ENCODE data around the gene TSC1.

Gene TSC1

DNA sequence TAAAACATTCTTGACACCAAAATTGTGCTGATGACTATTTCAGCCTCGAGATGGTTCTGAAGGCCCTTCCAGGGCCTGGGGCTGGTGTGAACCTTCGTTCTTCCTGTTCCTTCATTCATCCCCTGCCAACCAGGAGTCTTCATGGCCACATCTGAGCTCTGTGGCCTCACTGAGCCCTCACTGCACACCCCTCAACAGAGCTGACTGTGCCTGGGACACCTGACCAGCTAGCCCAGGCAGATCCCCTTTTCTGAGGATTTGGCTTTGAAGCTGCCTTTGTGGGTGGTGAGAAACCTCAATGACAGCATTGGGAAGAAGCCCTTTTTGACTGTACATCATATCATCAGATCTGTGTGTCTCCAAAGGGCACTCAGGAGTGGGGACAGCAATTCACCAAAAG, 80.1 kb downstream of the TSC1 start:
- no peak for DNase-seq (ENCODE audit: low read depth in 2 of 3, low spot score in 1 of 3)

DNA sequence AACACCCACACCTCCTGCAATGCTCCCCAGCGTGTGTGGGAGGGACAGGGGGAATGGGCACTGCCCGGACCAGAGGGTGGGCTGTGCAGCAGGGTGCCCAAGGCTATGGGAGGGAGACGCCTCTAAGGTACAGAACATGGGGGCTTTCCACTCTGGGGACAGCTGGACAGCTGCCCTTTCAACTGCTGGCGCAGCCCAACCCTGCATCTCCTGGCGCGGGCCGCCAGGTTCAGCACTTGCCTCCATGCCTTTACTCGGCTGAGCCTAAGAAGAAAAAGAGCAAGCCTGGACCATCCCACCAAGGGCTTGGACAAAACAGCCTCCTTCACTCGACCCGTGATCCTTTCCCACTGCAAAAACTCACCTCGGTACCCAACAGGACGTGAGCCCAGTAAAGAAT, 81.3 kb downstream of the TSC1 start:
- DNase-seq (ENCODE audit: low read depth in 2 of 3, low spot score in 1 of 3), result no peak

DNA sequence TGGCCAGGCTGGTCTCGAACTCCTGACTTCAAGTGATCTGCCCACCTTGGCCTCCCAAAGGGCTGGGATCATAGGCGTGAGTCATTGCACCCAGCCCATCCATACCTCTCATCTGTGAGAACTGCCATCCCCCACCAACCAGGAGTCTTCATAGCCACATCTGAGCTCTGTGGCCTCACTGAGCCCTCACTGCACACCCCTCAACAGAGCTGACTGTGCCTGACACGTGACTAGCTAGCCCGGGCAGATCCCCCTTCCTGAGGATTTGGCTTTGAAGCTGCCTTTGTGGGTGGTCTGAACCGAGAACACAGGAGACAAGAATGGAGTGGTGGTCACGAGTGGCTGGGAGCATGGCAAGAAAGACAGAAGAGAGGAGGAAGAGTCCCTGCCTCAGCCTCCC, 81.9 kb downstream of the TSC1 start:
- DNase-seq (ENCODE audit: low read depth in 2 of 3, low spot score in 1 of 3), result no peak

DNA sequence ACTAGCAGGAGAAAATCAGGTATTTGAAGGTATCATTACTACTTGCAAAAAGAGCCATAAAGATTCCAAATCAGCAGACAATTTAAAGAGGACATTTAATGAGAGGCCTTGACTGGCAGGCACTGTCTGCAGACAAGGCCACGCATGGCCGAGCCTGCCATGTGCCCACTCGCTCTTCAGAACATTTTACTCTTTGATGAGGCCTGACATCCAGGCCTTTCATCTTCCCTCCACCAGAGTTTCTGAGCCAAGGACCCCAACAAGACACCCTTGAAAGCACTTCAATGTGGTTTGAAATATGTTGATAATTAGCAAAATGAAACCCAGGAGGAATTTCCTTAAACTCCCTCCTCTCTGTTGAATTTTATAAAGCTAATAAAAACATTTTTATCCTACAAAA, 82.8 kb downstream of the TSC1 start:
- DNase-seq (ENCODE audit: low read depth in 2 of 3, low spot score in 1 of 3), result no peak

DNA sequence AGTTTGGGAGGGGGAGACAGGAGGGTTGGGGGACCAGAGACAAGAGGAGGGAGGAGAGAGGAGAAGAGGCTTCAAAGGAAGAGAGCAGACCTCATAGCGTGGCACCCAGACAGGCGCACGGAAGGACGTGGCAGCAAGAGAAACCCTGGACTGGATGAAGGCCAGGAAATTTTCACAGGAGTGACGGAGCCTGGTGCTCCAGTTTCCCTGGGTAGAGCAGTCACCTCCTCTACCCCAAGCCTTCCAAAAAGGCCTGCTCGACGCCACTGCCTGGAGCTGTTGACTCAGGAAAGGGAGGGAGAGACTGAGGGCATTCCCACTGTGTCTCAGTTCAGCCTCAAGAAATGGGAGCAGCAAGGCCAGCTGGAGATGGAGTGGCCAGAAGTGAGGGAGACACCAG, 85.7 kb downstream of the TSC1 start:
- DNase-seq (ENCODE audit: low read depth in 2 of 3, low spot score in 1 of 3), result no peak

DNA sequence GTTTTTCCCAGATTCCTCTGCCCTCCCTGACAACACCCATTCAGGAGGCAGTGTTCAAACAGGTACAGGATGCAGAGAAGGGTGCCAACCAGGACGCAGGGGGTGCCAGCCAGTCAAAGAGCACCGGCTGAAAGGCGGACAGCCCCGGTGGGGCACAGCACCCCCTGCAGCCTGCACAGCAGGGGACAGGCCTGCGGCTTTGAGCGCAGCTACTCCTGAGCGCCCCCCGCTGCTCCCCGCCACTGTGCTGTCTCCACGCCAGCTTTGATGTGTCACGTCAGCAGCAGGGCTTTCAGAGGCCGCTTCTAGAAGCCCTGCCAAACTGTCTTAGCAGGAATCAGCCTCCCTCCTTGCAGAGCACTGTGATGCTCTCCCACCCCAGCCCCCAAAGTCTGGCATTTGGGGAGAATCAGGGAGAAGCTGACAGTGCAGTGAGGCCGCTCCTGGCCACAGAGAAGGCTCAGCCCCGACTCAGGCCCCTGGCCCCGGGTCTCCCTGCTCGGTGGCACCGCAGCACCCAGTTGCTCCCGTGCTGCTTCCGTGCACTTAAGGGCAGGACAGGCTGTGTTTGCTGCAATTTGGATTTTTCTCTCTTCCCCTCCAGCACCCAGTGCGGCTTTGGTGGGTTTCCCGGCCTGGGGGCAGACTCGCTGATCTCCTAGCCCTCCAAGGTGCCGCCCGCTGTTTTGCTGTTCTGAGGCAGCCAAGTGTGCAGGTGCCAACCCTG, 86.6 kb downstream of the TSC1 start:
- no peak for DNase-seq (ENCODE audit: low read depth in 2 of 3, low spot score in 1 of 3)

DNA sequence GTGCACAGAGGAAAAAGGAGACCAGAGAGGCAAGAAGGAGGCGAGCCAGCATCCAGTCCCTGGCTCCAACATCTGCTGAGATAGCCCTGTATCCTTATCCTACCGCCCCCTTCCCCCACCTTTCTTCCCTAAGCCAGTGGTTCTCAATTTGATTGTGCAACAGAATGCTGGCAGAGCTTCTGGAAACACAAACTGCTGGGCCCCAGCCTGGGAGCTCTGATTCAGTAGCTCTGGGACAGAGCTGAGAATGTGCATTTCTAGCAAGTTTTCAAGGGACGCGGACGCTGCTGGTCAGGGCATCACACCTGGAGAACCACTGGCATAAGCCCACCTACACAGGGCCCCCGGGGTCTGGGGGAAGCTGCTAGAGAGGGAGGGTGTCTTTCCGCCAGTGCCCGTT, 87.4 kb downstream of the TSC1 start:
- no peak for DNase-seq (ENCODE audit: low read depth in 2 of 3, low spot score in 1 of 3)

DNA sequence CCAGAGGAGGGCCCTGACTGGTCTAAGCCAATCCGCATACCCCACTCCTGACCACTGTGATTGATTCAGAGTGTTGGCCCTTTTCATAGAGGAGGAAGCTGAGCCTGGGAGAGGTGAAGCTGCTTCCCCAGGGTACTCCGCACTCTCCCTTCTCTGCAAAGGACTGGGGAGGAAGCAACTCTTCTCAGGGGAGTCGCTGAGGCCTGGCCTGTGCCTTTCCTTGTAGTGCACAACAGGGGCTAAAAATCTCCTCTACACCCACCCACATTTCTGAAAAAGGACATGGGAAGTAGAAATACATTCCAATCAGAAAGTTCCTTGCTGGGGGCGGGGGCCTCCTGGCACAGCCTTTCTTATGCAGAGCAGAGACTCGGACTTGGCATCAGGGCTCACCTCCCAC, 88.5 kb downstream of the TSC1 start:
- no peak for DNase-seq (ENCODE audit: low read depth in 2 of 3, low spot score in 1 of 3)

DNA sequence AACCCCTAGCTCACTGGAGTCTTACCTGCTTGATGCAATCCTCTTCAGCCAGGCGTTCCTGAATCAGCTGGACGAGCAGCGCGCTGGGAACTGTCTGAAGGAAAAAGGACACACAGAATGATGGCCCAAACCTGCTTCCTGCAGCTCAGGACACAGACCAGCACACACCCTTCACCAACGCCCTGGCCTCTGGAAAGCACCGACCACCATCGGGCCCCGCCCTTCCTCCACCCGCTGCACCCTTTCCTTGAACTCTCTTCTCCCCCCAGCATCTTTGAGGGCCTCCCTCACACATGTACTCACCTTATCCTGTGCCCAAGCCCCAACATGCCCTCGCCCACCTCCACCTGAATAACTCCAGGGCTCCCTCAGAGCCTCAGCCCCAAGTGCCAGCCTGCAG, 89.6 kb downstream of the TSC1 start:
- DNase-seq (ENCODE audit: low read depth in 2 of 3, low spot score in 1 of 3), result no peak

DNA sequence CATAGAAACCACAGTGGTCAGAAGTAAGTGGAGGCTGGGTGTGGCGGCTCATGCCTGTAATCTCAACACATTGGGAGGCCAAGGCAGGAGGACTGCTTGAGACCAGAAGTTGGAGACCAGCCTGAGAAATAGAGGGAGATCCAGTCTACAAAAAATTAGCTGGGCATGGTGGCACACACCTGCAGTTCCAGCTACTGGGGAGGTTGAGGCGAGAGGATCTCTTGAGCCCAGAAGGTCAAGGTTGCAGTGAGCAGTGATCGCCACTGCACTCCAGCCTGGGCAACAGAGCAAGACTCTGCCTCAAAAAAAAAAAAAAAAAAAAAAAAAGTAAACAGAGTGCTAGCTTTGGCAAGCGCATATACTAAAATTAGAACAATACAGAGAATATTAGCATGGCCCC, 90.9 kb downstream of the TSC1 start:
- no peak for DNase-seq (ENCODE audit: low read depth in 2 of 3, low spot score in 1 of 3)

DNA sequence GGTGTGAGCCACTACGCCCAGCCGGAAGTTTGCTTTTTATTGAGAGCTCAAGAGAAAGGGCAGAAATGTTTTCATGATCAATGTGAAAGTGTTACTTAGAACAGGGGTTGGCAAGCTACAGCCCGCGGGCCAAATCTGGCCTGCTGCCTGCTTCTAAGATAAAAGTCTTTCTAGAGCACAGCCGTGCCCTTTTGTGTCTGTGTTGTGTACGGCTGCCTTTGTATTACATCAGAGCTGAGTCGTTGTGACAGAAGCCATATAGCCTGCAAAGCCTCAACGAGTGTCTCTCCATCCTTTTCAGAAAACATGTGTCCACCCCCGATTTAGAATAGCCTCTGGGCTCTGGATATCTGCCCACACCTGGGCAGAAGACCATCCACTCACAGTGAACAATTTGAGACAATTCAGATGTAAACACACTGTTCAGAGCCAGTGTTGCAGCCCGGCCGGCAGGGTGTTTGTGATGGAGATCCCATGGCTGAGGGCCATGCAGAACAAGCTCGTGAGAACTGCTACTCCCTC, 95.2 kb downstream of the TSC1 start:
- no peak for DNase-seq (ENCODE audit: low read depth in 2 of 3, low spot score in 1 of 3)

DNA sequence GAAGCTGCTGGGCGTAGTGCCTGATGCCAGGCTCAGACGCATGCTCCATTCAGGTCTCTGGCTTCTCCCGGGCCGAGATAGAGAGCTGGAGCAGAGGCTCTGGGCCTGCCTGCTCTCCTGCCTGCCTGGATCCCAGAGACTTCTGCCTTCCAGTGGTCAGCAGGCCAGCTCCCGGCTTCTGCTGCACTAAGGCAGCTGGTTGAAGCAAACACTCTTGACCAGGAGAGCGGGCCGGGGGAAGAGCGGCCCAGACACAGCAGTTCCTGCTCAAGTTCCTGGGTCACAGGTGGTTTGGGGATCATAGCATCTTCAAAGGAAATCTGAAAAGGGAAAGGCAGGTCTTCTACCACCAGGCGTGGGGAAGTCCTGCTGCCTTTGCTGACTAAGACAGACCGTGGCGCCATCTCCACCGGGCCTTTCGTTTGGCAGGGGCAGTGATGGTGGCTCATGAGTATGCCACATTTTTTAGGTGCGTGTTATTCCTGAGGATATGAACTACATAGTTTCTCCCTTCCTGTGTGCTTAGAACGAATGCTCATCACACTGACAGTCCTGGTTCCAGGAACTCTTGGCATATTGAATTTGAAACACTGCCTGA, 97.4 kb downstream of the TSC1 start:
- no peak for DNase-seq (ENCODE audit: low read depth in 2 of 3, low spot score in 1 of 3)

DNA sequence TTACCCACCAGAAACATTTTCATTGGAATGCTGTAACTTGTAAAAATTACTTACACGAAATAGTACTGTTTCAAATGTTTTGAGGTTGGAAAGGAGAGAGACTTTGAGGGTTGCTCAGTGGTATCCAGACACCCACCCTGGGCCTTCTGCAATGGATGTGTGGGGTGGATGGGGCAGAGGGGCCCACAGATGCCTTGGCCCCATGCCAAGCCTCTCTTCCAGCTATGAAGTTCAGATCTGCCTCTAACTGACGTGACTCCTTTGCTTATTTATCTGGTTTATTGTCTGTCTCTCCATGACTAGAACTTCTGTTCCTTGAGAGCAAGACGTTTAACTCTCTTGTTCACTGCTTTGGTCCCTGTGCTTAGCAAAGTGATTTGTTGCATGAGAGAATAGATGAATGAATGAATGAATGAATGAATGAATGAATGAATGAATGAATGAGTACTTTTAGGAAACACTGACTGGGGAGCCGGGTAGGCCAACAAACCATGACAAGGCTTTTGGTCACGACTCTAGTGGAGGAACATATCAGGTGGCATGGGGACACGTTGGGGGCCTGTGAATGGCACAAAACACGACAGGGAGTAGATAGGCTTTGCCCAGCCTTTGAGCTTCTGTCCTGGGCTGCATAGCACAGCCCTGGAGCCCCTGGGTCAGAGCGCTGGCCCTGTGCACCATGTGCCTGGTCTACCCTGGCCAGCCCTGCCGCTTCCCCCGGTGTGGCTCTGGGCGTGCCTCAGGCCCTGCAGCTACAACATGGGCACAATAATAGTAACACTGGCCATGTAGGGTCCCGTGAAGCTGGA, 98.1 kb downstream of the TSC1 start:
- DNase-seq (ENCODE audit: low read depth in 2 of 3, low spot score in 1 of 3), result no peak

DNA sequence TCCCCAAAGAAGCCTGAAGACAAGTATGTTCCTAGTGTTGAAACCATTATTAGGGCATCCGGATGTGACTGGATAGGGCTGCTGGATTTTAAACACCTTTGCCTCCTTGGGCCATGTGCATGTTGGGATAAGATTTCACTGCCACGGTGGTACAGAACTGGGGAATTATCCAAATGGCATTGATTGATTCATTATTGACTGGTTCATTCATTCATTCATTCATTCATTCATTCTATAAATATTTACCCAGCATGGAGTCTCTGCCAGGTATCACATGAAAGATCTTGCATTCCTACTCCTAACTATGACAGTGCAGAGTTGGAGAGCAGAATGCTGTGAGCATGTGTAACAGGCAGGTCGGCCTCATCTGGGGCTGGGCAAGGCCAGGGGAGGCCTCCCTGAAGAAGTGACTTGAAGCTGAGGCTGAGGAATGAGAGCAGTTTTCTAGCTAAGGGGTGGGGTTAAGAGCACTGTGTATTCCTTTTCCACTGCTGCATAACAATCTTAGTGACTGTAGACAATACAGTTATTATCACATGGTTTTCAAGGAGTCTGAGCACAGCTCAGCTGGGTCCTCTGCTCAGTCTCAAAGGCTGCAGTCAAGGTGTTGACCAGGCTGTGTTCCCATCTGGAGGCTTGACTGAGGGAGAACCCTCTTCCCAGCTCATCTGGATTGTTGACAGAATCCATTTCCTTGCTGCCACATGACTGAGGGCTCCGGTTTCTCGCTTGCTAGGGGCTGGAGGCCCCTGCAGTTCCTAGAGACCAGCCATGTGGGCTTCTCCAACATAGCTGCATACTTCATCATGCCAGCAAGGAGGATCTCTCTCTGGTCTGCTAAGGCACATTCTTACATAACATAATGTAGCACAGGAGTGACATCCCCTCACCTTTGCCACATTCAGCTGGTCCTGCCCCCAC, 102.0 kb downstream of the TSC1 start:
- no peak for DNase-seq (ENCODE audit: low read depth in 2 of 3, low spot score in 1 of 3)
